SK-N-SH treated with all-trans-retinoic acid at 6 μM for 48 hours (cell line): ENCODE measurements around the gene KLHL42.

Experiments
- ATAC-seq: fragments of 200-7000 bp; cut with Tn5 transposase; 3 replicates; pipeline ENCODE4 v1.9.1; 2020; ENCODE audit warnings: mild to moderate bottlenecking, moderate library complexity
- ARNTL ChIP-seq: fragments of 450-650 bp; formaldehyde crosslinking; IDR thresholded peaks from 2 replicates; pipeline ENCODE4 v1.5.0; 2020; ENCODE audit warnings: low read depth, mild to moderate bottlenecking, moderate library complexity, borderline replicate concordance
- BACH2 ChIP-seq: fragments of 250-450 bp; sonication (Bioruptor Pico); IDR thresholded peaks from 2 replicates; pipeline ENCODE4 v1.9.0; 2021; ENCODE audit warnings: mild to moderate bottlenecking, borderline replicate concordance
- CSDC2 ChIP-seq: fragments of 250-450 bp; sonication (Bioruptor Pico); IDR thresholded peaks from 2 replicates; pipeline ENCODE4 v1.5.0; 2020; ENCODE audit warnings: mild to moderate bottlenecking, moderate library complexity
- ESRRG ChIP-seq: fragments of 250-450 bp; sonication (Bioruptor Pico); IDR thresholded peaks from 2 replicates; pipeline ENCODE4 v1.6.1; 2021; ENCODE audit warnings: mild to moderate bottlenecking
- GLIS3 ChIP-seq: fragments of 250-450 bp; sonication (Bioruptor Pico); IDR thresholded peaks from 2 replicates; pipeline ENCODE4 v1.5.0; 2020; ENCODE audit warnings: mild to moderate bottlenecking, moderate library complexity
- ISL1 ChIP-seq: fragments of 250-450 bp; sonication (Bioruptor Pico); IDR thresholded peaks from 2 replicates; pipeline ENCODE4 v2.1.2; 2022; ENCODE audit warnings: mild to moderate bottlenecking, moderate library complexity
- PPARA ChIP-seq: fragments of 250-450 bp; sonication (Bioruptor Pico); IDR thresholded peaks from 2 replicates; pipeline ENCODE4 v1.5.0; 2020; ENCODE audit warnings: mild to moderate bottlenecking, borderline replicate concordance
- RARB ChIP-seq: fragments of 250-450 bp; sonication (Bioruptor Pico); IDR thresholded peaks from 2 replicates; pipeline ENCODE4 v1.8.0; 2021; ENCODE audit warnings: mild to moderate bottlenecking, moderate library complexity
- SNAI2 ChIP-seq: fragments of 250-450 bp; sonication (Bioruptor Pico); IDR thresholded peaks from 2 replicates; pipeline ENCODE4 v1.5.0; 2020; ENCODE audit warnings: mild to moderate bottlenecking, moderate library complexity
- TOX ChIP-seq: fragments of 250-450 bp; sonication (Bioruptor Pico); IDR thresholded peaks from 2 replicates; pipeline ENCODE4 v1.8.0; 2021; ENCODE audit warnings: mild to moderate bottlenecking, moderate library complexity, borderline replicate concordance
- ZC3H10 ChIP-seq: fragments of 250-450 bp; sonication (Bioruptor Pico); IDR thresholded peaks from 2 replicates; pipeline ENCODE4 v1.5.1; 2021; ENCODE audit warnings: mild to moderate bottlenecking, moderate library complexity
- ZFP3 ChIP-seq: fragments of 250-450 bp; sonication (Bioruptor Pico); IDR thresholded peaks from 2 replicates; pipeline ENCODE4 v1.5.0; 2020; ENCODE audit warnings: mild to moderate bottlenecking, moderate library complexity
- ZNF565 ChIP-seq: fragments of 450-650 bp; formaldehyde crosslinking; conservative IDR thresholded peaks from 2 replicates; pipeline ENCODE4 v1.5.0; 2020; ENCODE audit warnings: low read depth, mild to moderate bottlenecking, moderate library complexity
- ZNF70 ChIP-seq: fragments of 450-650 bp; formaldehyde crosslinking; IDR thresholded peaks from 2 replicates; pipeline ENCODE4 v1.5.0; 2020; ENCODE audit warnings: mild to moderate bottlenecking, moderate library complexity
- TF ChIP-seq, protein P1 (sequence below): fragments of 250-450 bp; sonication (Bioruptor Pico); IDR thresholded peaks from 2 replicates; pipeline ENCODE4 v1.5.1; 2021; ENCODE audit warnings: mild to moderate bottlenecking, moderate library complexity
- TF ChIP-seq, protein P2 (sequence below): fragments of 250-450 bp; sonication (Bioruptor Pico); IDR thresholded peaks from 2 replicates; pipeline ENCODE4 v1.5.1; 2020; ENCODE audit warnings: low read depth, mild to moderate bottlenecking, moderate library complexity
- TF ChIP-seq, protein P3 (sequence below): fragments of 250-450 bp; sonication (Bioruptor Pico); IDR thresholded peaks from 2 replicates; pipeline ENCODE4 v1.8.0; 2020; ENCODE audit warnings: mild to moderate bottlenecking, moderate library complexity, borderline replicate concordance
- TF ChIP-seq, protein P4 (sequence below): fragments of 250-450 bp; sonication (Bioruptor Pico); IDR thresholded peaks from 2 replicates; pipeline ENCODE4 v1.5.0; 2020; ENCODE audit warnings: mild to moderate bottlenecking, moderate library complexity
- TF ChIP-seq, protein P5 (sequence below): fragments of 250-450 bp; sonication (Bioruptor Pico); IDR thresholded peaks from 2 replicates; pipeline ENCODE4 v1.8.0; 2021; ENCODE audit warnings: low read depth, mild to moderate bottlenecking, moderate library complexity, borderline replicate concordance

KLHL42 gene

DNA sequence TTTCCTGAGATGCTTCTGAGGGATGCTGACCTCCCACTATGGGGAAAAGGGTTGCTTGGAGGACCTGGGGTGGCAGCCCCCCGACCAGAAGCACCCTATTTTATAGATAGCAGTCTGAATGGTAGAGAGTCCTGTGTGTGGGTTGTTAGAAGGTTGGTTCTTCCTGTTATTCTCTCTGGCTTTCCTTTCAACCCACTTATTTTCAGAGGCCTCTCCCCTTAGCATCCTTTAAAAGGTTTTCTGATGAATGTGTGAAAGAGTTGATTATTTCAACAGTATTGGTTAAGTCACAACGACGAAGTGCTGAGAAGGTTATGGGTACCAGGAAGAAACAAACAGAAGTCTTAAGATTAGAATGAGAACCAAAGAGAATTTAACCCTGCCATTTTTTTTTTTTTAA lies 20.8 kb downstream of the KLHL42 start:
- TF ChIP-seq GLIS3 (CRISPR knock-in tag) (no peak), ZNF565 (no peak), ZNF70 (CRISPR knock-in tag) (no peak), ESRRG (CRISPR knock-in tag) (no peak), ZFP3 (CRISPR knock-in tag) (no peak), CSDC2 (CRISPR knock-in tag) (no peak), TOX (CRISPR knock-in tag) (no peak), RARB (CRISPR knock-in tag) (no peak), SNAI2 (CRISPR knock-in tag) (no peak)
- TF ChIP-seq, protein P1, sequence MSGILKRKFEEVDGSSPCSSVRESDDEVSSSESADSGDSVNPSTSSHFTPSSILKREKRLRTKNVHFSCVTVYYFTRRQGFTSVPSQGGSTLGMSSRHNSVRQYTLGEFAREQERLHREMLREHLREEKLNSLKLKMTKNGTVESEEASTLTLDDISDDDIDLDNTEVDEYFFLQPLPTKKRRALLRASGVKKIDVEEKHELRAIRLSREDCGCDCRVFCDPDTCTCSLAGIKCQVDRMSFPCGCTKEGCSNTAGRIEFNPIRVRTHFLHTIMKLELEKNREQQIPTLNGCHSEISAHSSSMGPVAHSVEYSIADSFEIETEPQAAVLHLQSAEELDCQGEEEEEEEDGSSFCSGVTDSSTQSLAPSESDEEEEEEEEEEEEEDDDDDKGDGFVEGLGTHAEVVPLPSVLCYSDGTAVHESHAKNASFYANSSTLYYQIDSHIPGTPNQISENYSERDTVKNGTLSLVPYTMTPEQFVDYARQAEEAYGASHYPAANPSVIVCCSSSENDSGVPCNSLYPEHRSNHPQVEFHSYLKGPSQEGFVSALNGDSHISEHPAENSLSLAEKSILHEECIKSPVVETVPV (CRISPR knock-in tag), result no peak
- TF ChIP-seq, all 23 proteins: peak for 0
- ATAC-seq, result no peak

DNA sequence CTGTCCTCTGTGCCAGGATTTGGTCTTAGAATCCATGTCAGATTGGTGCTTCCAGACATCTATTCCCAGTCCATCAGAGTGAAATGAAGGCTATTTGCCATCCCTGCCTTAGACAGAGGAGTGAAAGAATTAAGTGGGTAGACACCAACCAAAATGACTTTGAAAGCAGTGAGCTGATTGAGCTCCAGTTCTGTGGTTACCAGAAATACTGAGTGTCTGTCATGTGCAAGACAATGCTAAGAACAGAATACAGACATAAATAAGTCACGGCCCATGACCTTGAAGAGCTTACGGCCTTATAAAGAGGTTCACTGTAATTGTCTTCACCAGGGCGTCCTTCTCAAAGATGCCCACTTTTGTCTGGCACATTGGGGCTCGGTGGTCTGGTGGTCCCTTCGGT lies 21.6 kb downstream of the KLHL42 start:
- no peak for ATAC-seq
- TF ChIP-seq, protein P2, sequence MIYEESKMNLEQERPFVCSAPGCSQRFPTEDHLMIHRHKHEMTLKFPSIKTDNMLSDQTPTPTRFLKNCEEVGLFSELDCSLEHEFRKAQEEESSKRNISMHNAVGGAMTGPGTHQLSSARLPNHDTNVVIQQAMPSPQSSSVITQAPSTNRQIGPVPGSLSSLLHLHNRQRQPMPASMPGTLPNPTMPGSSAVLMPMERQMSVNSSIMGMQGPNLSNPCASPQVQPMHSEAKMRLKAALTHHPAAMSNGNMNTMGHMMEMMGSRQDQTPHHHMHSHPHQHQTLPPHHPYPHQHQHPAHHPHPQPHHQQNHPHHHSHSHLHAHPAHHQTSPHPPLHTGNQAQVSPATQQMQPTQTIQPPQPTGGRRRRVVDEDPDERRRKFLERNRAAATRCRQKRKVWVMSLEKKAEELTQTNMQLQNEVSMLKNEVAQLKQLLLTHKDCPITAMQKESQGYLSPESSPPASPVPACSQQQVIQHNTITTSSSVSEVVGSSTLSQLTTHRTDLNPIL (CRISPR knock-in tag), result no peak
- TF ChIP-seq ISL1 (CRISPR knock-in tag) (no peak), ZNF70 (CRISPR knock-in tag) (no peak), SNAI2 (CRISPR knock-in tag) (no peak), ARNTL (CRISPR knock-in tag) (no peak), ZNF565 (no peak), BACH2 (CRISPR knock-in tag) (no peak), PPARA (CRISPR knock-in tag) (no peak), TOX (CRISPR knock-in tag) (no peak), ZFP3 (CRISPR knock-in tag) (no peak), ESRRG (CRISPR knock-in tag) (no peak)
- TF ChIP-seq, protein P3, sequence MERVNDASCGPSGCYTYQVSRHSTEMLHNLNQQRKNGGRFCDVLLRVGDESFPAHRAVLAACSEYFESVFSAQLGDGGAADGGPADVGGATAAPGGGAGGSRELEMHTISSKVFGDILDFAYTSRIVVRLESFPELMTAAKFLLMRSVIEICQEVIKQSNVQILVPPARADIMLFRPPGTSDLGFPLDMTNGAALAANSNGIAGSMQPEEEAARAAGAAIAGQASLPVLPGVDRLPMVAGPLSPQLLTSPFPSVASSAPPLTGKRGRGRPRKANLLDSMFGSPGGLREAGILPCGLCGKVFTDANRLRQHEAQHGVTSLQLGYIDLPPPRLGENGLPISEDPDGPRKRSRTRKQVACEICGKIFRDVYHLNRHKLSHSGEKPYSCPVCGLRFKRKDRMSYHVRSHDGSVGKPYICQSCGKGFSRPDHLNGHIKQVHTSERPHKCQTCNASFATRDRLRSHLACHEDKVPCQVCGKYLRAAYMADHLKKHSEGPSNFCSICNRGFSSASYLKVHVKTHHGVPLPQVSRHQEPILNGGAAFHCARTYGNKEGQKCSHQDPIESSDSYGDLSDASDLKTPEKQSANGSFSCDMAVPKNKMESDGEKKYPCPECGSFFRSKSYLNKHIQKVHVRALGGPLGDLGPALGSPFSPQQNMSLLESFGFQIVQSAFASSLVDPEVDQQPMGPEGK (CRISPR knock-in tag), result no peak
- TF ChIP-seq, protein P4, sequence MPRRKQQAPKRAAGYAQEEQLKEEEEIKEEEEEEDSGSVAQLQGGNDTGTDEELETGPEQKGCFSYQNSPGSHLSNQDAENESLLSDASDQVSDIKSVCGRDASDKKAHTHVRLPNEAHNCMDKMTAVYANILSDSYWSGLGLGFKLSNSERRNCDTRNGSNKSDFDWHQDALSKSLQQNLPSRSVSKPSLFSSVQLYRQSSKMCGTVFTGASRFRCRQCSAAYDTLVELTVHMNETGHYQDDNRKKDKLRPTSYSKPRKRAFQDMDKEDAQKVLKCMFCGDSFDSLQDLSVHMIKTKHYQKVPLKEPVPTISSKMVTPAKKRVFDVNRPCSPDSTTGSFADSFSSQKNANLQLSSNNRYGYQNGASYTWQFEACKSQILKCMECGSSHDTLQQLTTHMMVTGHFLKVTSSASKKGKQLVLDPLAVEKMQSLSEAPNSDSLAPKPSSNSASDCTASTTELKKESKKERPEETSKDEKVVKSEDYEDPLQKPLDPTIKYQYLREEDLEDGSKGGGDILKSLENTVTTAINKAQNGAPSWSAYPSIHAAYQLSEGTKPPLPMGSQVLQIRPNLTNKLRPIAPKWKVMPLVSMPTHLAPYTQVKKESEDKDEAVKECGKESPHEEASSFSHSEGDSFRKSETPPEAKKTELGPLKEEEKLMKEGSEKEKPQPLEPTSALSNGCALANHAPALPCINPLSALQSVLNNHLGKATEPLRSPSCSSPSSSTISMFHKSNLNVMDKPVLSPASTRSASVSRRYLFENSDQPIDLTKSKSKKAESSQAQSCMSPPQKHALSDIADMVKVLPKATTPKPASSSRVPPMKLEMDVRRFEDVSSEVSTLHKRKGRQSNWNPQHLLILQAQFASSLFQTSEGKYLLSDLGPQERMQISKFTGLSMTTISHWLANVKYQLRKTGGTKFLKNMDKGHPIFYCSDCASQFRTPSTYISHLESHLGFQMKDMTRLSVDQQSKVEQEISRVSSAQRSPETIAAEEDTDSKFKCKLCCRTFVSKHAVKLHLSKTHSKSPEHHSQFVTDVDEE, result no peak
- TF ChIP-seq, protein P1 (CRISPR knock-in tag), result no peak

DNA sequence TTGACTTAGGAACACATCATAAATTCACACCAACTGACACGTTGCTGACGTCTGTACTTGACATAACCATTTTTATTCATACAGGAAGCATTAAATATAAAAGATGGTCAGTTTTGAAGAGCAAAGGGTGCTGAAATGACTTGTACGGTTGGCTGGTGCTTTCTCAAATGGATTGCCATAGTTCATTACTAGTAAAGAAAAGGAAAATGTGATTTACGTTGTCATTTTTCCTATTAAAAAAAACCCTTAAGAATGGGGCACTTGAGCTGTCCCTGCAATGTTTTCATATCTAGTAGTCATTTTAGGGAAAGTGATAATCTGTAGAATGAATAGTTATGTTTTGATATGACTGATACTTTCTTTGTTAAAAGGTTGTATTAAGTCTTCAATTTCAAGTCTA lies 22.5 kb downstream of the KLHL42 start:
- TF ChIP-seq ESRRG (CRISPR knock-in tag) (no peak), ISL1 (CRISPR knock-in tag) (no peak), TOX (CRISPR knock-in tag) (no peak), RARB (CRISPR knock-in tag) (no peak), ZC3H10 (no peak), ARNTL (CRISPR knock-in tag) (no peak), ZFP3 (CRISPR knock-in tag) (no peak)
- TF ChIP-seq, protein P3 (CRISPR knock-in tag), result no peak
- TF ChIP-seq, protein P5, sequence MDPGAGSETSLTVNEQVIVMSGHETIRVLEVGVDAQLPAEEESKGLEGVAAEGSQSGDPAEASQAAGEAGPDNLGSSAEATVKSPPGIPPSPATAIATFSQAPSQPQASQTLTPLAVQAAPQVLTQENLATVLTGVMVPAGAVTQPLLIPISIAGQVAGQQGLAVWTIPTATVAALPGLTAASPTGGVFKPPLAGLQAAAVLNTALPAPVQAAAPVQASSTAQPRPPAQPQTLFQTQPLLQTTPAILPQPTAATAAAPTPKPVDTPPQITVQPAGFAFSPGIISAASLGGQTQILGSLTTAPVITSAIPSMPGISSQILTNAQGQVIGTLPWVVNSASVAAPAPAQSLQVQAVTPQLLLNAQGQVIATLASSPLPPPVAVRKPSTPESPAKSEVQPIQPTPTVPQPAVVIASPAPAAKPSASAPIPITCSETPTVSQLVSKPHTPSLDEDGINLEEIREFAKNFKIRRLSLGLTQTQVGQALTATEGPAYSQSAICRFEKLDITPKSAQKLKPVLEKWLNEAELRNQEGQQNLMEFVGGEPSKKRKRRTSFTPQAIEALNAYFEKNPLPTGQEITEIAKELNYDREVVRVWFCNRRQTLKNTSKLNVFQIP (CRISPR knock-in tag), result no peak
- TF ChIP-seq, protein P4, result no peak
- ATAC-seq, result no peak
